Parathyroid adenoma (tissue), 2 donors: ENCODE results near the gene ZNF532.

Experiments used
- H2AFZ ChIP-seq: fragments of 300-600 bp; sonication (generic); one replicate; pipeline ENCODE4 v1.7.0; 2017; ENCODE audit warnings: antibody characterized with exemption, mild to moderate bottlenecking
- H3K27ac ChIP-seq: fragments of 300-600 bp; sonication (generic); one replicate; pipeline ENCODE4 v1.7.0; 2017
- H3K27me3 ChIP-seq: fragments of 300-600 bp; sonication (generic); one replicate; pipeline ENCODE4 v1.7.0; 2017; ENCODE audit warnings: low read length; ENCODE audit not compliant: control insufficient read depth, insufficient read depth
- H3K36me3 ChIP-seq: fragments of 300-600 bp; sonication (generic); one replicate; pipeline ENCODE4 v1.7.0; 2017; ENCODE audit warnings: low read length; ENCODE audit not compliant: control insufficient read depth, insufficient read depth
- H3K4me1 ChIP-seq: fragments of 300-600 bp; sonication (generic); one replicate; pipeline ENCODE4 v1.7.0; 2017; ENCODE audit warnings: control low read depth
- H3K4me2 ChIP-seq: fragments of 300-600 bp; sonication (generic); one replicate; pipeline ENCODE4 v1.7.0; 2017; ENCODE audit warnings: low read length
- H3K4me3 ChIP-seq: fragments of 300-600 bp; sonication (generic); one replicate; pipeline ENCODE4 v1.7.0; 2017; ENCODE audit warnings: low read depth, low read length
- H3K79me2 ChIP-seq: fragments of 300-600 bp; sonication (generic); one replicate; pipeline ENCODE4 v1.7.0; 2017; ENCODE audit warnings: control low read depth
- H3K9ac ChIP-seq: fragments of 300-600 bp; sonication (generic); one replicate; pipeline ENCODE4 v1.7.0; 2017; ENCODE audit warnings: mild to moderate bottlenecking
- H3K9me3 ChIP-seq: fragments of 300-600 bp; sonication (generic); one replicate; pipeline ENCODE4 v1.7.0; 2017; ENCODE audit warnings: low read length; ENCODE audit not compliant: control insufficient read depth
- TF ChIP-seq, protein P1 (sequence below): fragments of 300-600 bp; sonication (generic); IDR thresholded peaks from one replicate; pipeline ENCODE4 v1.7.0; 2017; ENCODE audit warnings: antibody characterized with exemption, mild to moderate bottlenecking
- donor health status: primary hyperparathyroidism.

The ZNF532 gene

DNA sequence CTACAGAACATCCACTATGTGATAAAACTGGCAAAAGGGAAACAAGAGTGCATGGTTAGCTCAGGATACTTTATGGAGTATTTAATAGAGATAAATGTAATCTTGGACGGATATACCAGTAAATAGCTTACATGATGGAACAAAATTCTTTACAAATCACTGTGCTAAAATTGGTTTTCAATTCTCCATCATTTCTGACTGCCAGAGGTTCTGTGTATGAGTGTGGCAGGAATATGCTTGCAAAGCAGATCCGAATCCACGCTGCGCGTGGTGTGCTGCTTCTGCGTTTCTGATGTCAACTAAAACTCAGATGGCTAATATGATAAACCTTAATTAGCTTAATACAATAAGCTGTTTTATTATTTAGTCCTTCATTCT, 2.1 kb downstream of the ZNF532 start:
- H2AFZ ChIP-seq: no peak overlapping the region
- H3K36me3 ChIP-seq: no peaks in the 10 kb centered on the region
- H3K4me3 ChIP-seq: no peak overlapping the region
- H3K27ac ChIP-seq: no peak overlapping the region
- H3K4me1 ChIP-seq: peaks cover 12% of the 10 kb centered on the region
- TF ChIP-seq, protein P1, sequence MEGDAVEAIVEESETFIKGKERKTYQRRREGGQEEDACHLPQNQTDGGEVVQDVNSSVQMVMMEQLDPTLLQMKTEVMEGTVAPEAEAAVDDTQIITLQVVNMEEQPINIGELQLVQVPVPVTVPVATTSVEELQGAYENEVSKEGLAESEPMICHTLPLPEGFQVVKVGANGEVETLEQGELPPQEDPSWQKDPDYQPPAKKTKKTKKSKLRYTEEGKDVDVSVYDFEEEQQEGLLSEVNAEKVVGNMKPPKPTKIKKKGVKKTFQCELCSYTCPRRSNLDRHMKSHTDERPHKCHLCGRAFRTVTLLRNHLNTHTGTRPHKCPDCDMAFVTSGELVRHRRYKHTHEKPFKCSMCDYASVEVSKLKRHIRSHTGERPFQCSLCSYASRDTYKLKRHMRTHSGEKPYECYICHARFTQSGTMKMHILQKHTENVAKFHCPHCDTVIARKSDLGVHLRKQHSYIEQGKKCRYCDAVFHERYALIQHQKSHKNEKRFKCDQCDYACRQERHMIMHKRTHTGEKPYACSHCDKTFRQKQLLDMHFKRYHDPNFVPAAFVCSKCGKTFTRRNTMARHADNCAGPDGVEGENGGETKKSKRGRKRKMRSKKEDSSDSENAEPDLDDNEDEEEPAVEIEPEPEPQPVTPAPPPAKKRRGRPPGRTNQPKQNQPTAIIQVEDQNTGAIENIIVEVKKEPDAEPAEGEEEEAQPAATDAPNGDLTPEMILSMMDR: no peak
- peaks cover 8% of the 10 kb centered on the region for H3K79me2 ChIP-seq
- H3K9ac ChIP-seq: no peak overlapping the region
- H3K4me2 ChIP-seq: no peak overlapping the region
- no peaks in the 10 kb centered on the region for H3K27me3 ChIP-seq
- H3K9me3 ChIP-seq: no peaks in the 10 kb centered on the region

DNA sequence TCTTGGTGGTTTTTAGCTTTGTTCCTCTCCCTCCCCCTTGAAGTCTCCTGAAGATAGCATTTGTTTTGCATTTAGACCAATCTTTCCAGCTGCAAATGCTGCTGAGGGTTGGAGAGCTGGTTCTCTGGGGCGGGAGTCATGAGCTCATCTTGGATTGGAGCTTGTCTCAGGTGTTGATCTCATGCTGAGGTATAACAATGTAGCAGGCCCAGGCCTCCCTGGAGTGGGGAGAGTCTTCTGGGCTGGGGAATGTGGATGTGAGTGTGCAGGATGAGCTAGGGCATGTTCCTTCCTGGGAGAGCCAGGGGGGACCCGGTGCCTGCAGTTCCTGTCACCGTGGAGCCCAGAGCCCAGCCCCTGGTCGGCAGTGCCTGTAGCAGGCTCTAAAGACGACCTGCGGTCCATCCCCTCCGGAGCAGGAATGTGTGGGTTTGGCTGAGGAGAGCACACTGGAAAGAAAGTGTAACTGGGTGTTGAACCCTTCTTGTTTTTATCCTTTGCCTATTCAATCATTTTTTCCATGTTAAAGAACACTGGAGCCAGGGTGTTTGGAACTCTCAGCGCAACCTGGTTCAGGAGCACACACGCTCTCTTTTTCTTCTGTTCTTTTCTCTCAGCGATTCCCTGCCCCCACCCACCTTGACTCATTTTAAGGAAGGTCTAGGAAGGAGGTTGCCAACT, 2.7 kb downstream of the ZNF532 start:
- Histone ChIP-seq H3K36me3 (no peaks in the 10 kb centered on the region), H2AFZ (no peak overlapping the region), H3K9me3 (no peaks in the 10 kb centered on the region), H3K27ac (no peak overlapping the region), H3K4me3 (no peak overlapping the region), H3K79me2 (peaks cover 6% of the 10 kb centered on the region), H3K9ac (no peak overlapping the region), H3K27me3 (no peaks in the 10 kb centered on the region), H3K4me1 (peaks cover 12% of the 10 kb centered on the region), H3K4me2 (no peak overlapping the region)
- TF ChIP-seq, protein P1: no peak

DNA sequence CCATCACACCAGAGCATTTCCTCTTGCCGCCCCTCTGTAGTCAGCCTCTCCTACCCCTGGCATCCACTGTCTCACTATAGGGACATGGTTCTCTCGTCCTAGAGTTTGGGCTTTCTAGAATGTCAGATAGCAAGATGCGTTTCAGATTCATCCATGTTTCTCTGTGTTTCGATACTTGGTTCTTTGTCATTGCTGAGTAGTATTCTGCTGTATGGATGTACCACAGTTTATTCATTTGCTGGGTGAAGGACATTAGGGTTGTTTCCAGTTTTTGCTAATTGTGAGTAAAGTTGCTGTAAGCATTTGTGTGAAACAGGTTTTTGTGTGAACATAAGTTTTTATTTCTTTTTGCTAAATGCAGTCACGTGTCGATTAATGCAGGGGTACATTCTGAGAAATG, 3.8 kb downstream of the ZNF532 start:
- H3K36me3 ChIP-seq: no peaks in the 10 kb centered on the region
- H3K9ac ChIP-seq: no peak overlapping the region
- no peak overlapping the region for H3K27ac ChIP-seq
- no peak overlapping the region for H2AFZ ChIP-seq
- TF ChIP-seq, protein P1: no peak
- no peaks in the 10 kb centered on the region for H3K9me3 ChIP-seq
- no peak overlapping the region for H3K4me2 ChIP-seq
- peaks cover 7% of the 10 kb centered on the region for H3K4me1 ChIP-seq
- H3K79me2 ChIP-seq: no peaks in the 10 kb centered on the region
- no peaks in the 10 kb centered on the region for H3K27me3 ChIP-seq
- no peak overlapping the region for H3K4me3 ChIP-seq

DNA sequence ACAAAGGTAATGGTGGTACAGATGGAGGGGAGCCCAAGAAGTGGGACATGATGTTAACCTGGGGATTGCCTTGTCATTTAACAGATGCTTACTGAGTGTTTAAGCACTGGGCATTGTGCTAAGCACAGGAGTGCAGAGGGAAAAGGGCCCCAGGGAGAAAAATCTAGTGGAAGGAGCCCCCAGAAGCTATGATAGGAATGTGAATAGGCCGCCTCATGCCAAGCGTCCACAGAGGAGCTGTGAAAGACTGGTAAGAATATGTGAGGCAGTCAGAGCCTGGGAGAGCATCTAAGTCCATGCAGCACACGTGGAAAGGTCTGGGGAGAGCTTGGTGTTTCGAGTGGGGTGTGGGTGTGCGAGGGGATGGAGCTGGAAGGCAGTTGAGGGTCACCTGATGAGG, 5.5 kb downstream of the ZNF532 start:
- Histone ChIP-seq H3K79me2 (peaks cover 3% of the 10 kb centered on the region), H2AFZ (no peak overlapping the region), H3K4me3 (no peak overlapping the region), H3K9me3 (no peaks in the 10 kb centered on the region), H3K36me3 (no peaks in the 10 kb centered on the region), H3K4me1 (peaks cover 3% of the 10 kb centered on the region), H3K27ac (no peak overlapping the region), H3K27me3 (no peaks in the 10 kb centered on the region), H3K9ac (no peak overlapping the region), H3K4me2 (no peak overlapping the region)
- TF ChIP-seq, protein P1: no peak

DNA sequence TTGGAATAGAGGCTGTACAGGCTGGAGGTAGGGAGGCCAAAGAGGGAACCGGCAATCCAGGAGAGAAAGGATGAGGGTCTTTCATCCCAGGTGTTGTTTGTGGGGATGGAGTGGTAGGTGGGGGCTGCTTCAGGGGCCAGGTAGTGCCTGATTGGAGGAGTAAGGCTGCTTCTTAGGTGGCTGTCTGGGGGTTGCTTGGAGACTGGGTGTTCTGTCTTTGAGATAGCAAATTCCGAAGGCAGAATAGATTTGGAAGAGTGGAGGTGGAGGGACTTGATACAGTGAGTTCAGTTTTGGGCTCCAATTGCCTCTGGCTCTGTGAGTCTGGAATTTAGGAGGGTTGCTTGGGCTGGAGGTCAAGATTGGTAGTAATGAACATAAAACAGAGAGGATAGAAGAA, 5.9 kb downstream of the ZNF532 start:
- peaks cover 3% of the 10 kb centered on the region for H3K4me1 ChIP-seq
- TF ChIP-seq, protein P1: no peak
- no peak overlapping the region for H3K4me3 ChIP-seq
- H2AFZ ChIP-seq: no peak overlapping the region
- peaks cover 3% of the 10 kb centered on the region for H3K79me2 ChIP-seq
- no peak overlapping the region for H3K9ac ChIP-seq
- no peaks in the 10 kb centered on the region for H3K9me3 ChIP-seq
- no peaks in the 10 kb centered on the region for H3K36me3 ChIP-seq
- no peaks in the 10 kb centered on the region for H3K27me3 ChIP-seq
- H3K27ac ChIP-seq: no peak overlapping the region
- no peak overlapping the region for H3K4me2 ChIP-seq
